ENCODE data around the gene WDHD1.

GRCh38 chr14:54981698-54982097 lies 45.2 kb downstream of the WDHD1 start:
- TF ChIP-seq, protein P1, sequence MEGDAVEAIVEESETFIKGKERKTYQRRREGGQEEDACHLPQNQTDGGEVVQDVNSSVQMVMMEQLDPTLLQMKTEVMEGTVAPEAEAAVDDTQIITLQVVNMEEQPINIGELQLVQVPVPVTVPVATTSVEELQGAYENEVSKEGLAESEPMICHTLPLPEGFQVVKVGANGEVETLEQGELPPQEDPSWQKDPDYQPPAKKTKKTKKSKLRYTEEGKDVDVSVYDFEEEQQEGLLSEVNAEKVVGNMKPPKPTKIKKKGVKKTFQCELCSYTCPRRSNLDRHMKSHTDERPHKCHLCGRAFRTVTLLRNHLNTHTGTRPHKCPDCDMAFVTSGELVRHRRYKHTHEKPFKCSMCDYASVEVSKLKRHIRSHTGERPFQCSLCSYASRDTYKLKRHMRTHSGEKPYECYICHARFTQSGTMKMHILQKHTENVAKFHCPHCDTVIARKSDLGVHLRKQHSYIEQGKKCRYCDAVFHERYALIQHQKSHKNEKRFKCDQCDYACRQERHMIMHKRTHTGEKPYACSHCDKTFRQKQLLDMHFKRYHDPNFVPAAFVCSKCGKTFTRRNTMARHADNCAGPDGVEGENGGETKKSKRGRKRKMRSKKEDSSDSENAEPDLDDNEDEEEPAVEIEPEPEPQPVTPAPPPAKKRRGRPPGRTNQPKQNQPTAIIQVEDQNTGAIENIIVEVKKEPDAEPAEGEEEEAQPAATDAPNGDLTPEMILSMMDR (IDR thresholded peaks at IDR 0.05), result peak in 1 of 4 experiments; percentile 13
- TF ChIP-seq POLR2A (IDR thresholded peaks at IDR 0.05), result no peak

All from uterus (tissue), 2 donors.